H9 (cell line): ENCODE data around the gene NDST1. TPM values are rescaled to one million over a fixed set of nuclear protein-coding genes. Genes with fewer than 3 reads are reported as not detected.

Experiments
- DNase-seq: peaks from one replicate; pipeline ENCODE4 v3.0.0-alpha.2; 2017
- H2AFZ ChIP-seq: one replicate; pipeline ENCODE4 v1.6.1; 2013; ENCODE audit warnings: mild to moderate bottlenecking, low read length, control low read depth, moderate library complexity
- H2AK5ac ChIP-seq: 2 replicates; pipeline ENCODE4 v1.6.1; 2013; ENCODE audit warnings: low read length, control low read depth, mixed read lengths; ENCODE audit not compliant: insufficient read length
- H2BK120ac ChIP-seq: one replicate; pipeline ENCODE4 v1.6.1; 2013; ENCODE audit warnings: low read depth, mild to moderate bottlenecking, low read length, control low read depth, inconsistent platforms; ENCODE audit not compliant: poor library complexity, severe bottlenecking
- H2BK12ac ChIP-seq: 2 replicates; pipeline ENCODE4 v1.6.1; 2013; ENCODE audit warnings: low read length, control low read depth, mixed read lengths, low read depth; ENCODE audit not compliant: insufficient read length
- H2BK15ac ChIP-seq: 2 replicates; pipeline ENCODE4 v1.6.1; 2013; ENCODE audit warnings: low read depth, low read length, control low read depth
- H2BK20ac ChIP-seq: one replicate; pipeline ENCODE4 v1.6.1; 2013; ENCODE audit warnings: low read depth, mild to moderate bottlenecking, low read length, control low read depth, inconsistent platforms; ENCODE audit not compliant: poor library complexity, severe bottlenecking
- H2BK5ac ChIP-seq: 2 replicates; pipeline ENCODE4 v1.6.1; 2013; ENCODE audit warnings: low read length, control low read depth, mixed read lengths; ENCODE audit not compliant: insufficient read length
- H3K14ac ChIP-seq: 2 replicates; pipeline ENCODE4 v1.6.1; 2013; ENCODE audit warnings: low read length, control low read depth; ENCODE audit not compliant: insufficient read depth
- H3K18ac ChIP-seq: 2 replicates; pipeline ENCODE4 v1.6.1; 2013; ENCODE audit warnings: low read depth, mild to moderate bottlenecking, mixed read lengths, low read length, control low read depth; ENCODE audit not compliant: insufficient read length
- H3K23ac ChIP-seq: 2 replicates; pipeline ENCODE4 v1.6.1; 2013; ENCODE audit warnings: low read length, control low read depth, mixed read lengths, low read depth; ENCODE audit not compliant: insufficient read length
- H3K23me2 ChIP-seq: 2 replicates; pipeline ENCODE4 v1.6.1; 2013; ENCODE audit warnings: low read depth, mild to moderate bottlenecking, mixed read lengths, low read length, control low read depth; ENCODE audit not compliant: insufficient read length, poor library complexity, severe bottlenecking
- H3K27ac ChIP-seq: 2 replicates; pipeline ENCODE4 v1.5.1; 2013; ENCODE audit warnings: low read length, control low read depth, mixed read lengths, low read depth; ENCODE audit not compliant: insufficient read length
- H3K27me3 ChIP-seq: 2 replicates; pipeline ENCODE4 v1.6.1; 2013; ENCODE audit warnings: low read length, control low read depth, inconsistent platforms; ENCODE audit not compliant: insufficient read depth
- H3K4ac ChIP-seq: 2 replicates; pipeline ENCODE4 v1.6.1; 2013; ENCODE audit warnings: low read depth, mild to moderate bottlenecking, control low read depth, inconsistent platforms, low read length, moderate library complexity
- H3K4me1 ChIP-seq: 2 replicates; pipeline ENCODE4 v1.6.1; 2013; ENCODE audit warnings: low read length, control low read depth, inconsistent platforms; ENCODE audit not compliant: insufficient read depth
- H3K4me2 ChIP-seq: 2 replicates; pipeline ENCODE4 v1.6.1; 2013; ENCODE audit warnings: low read length, control low read depth, mixed read lengths; ENCODE audit not compliant: insufficient read length, insufficient read depth
- H3K56ac ChIP-seq: 2 replicates; pipeline ENCODE4 v1.6.1; 2013; ENCODE audit warnings: low read depth, mild to moderate bottlenecking, mixed read lengths, low read length, control low read depth; ENCODE audit not compliant: insufficient read length
- H3K79me1 ChIP-seq: 2 replicates; pipeline ENCODE4 v1.6.1; 2013; ENCODE audit warnings: low read depth, mild to moderate bottlenecking, moderate library complexity, low read length, control low read depth, inconsistent platforms; ENCODE audit not compliant: insufficient read depth, poor library complexity, severe bottlenecking
- H3K79me2 ChIP-seq: 2 replicates; pipeline ENCODE4 v1.6.1; 2013; ENCODE audit warnings: low read length, control low read depth, inconsistent platforms; ENCODE audit not compliant: insufficient read depth
- H3K9ac ChIP-seq: 2 replicates; pipeline ENCODE4 v1.6.1; 2013; ENCODE audit warnings: low read length, control low read depth, mixed read lengths; ENCODE audit not compliant: insufficient read length; ENCODE audit errors: extremely low read depth
- H3K9me3 ChIP-seq: one replicate; pipeline ENCODE4 v1.6.1; 2013; ENCODE audit warnings: low read depth, low read length, inconsistent platforms; ENCODE audit not compliant: control insufficient read depth
- H3T11ph ChIP-seq: one replicate; pipeline ENCODE4 v1.6.1; 2013; ENCODE audit warnings: mild to moderate bottlenecking, low read length, control low read depth, inconsistent platforms
- H4K20me1 ChIP-seq: one replicate; pipeline ENCODE4 v1.6.1; 2013; ENCODE audit not compliant: control insufficient read depth, insufficient read length, insufficient read depth
- H4K5ac ChIP-seq: 2 replicates; pipeline ENCODE4 v1.6.1; 2013; ENCODE audit warnings: low read depth, mild to moderate bottlenecking, mixed read lengths, low read length, control low read depth; ENCODE audit not compliant: insufficient read length
- H4K8ac ChIP-seq: replicated peaks from 2 replicates; pipeline ENCODE4 v1.6.1; 2013; ENCODE audit warnings: low read length, control low read depth, mixed read lengths, low read depth; ENCODE audit not compliant: insufficient read length
- H4K91ac ChIP-seq: 2 replicates; pipeline ENCODE4 v1.6.1; 2013; ENCODE audit warnings: low read depth, mild to moderate bottlenecking, moderate library complexity, mixed read lengths, low read length, control low read depth; ENCODE audit not compliant: insufficient read length
- H3K27ac Mint-ChIP-seq, 3 experiments: 2 replicates in 2 of 3; 3 replicates in 1 of 3; pipeline ENCODE4 v1.8.0; 2020 to 2021; ENCODE audit warnings: mixed read lengths in 3 of 3, mild to moderate bottlenecking in 1 of 3, moderate library complexity in 1 of 3
- H3K27me3 Mint-ChIP-seq: 2 replicates; pipeline ENCODE4 v1.8.0; 2021; ENCODE audit warnings: low read depth, mild to moderate bottlenecking, moderate library complexity, mixed read lengths
- H3K36me3 Mint-ChIP-seq, 3 experiments: 2 replicates in 2 of 3; 3 replicates in 1 of 3; pipeline ENCODE4 v1.8.0; 2020 to 2021; ENCODE audit warnings: low read depth in 3 of 3, mixed read lengths in 3 of 3; ENCODE audit not compliant: insufficient read depth in 1 of 3
- H3K4me1 Mint-ChIP-seq, 2 experiments: 2 replicates each; pipeline ENCODE4 v1.8.0; 2020; ENCODE audit warnings: mixed read lengths in 2 of 2
- H3K4me3 Mint-ChIP-seq, 2 experiments: 2 replicates in 1 of 2; 3 replicates in 1 of 2; pipeline ENCODE4 v1.8.0; 2020 to 2021; ENCODE audit warnings: mild to moderate bottlenecking in 2 of 2, mixed read lengths in 2 of 2, moderate library complexity in 1 of 2
- H3K9me3 Mint-ChIP-seq, 2 experiments: 2 replicates in 1 of 2; 3 replicates in 1 of 2; pipeline ENCODE4 v1.8.0; 2020; ENCODE audit warnings: mild to moderate bottlenecking in 2 of 2, mixed read lengths in 2 of 2, moderate library complexity in 1 of 2
- CTCF ChIP-seq: fragments of 200-600 bp; sonication (generic); conservative IDR thresholded peaks from 3 replicates; pipeline ENCODE4 v1.8.0; 2021; ENCODE audit warnings: antibody characterized with exemption, mild to moderate bottlenecking
- WGBS: extraction: QIAGEN DNeasy Blood & Tissue Kit; methylation state at CpG from one replicate; pipeline ENCODE4 v1.1.7; 2013; ENCODE audit warnings: missing lambda C conversion rate, low lambda C conversion rate, mixed read lengths; ENCODE audit not compliant: insufficient read length; ENCODE audit errors: extremely low coverage; 5-methylcytosine and 5-hydroxymethylcytosine counted together
- total RNA-seq: library from RNA; stranded (reverse); gene quantifications from 2 replicates; pipeline ENCODE4 v1.2.1, GENCODE V29; 2021

Gene NDST1
- total RNA-seq, 1 experiment from 2014 or later, result 65.5 TPM

GRCh38 chr5:150584556-150585335 is 76.8 kb downstream of the NDST1 start:
- Histone ChIP-seq H3K18ac (peak overlapping the region; percentile 25), H2BK20ac (no peak overlapping the region), H3K4me2 (no peak overlapping the region), H4K91ac (no peak overlapping the region), H3K56ac (no peak overlapping the region), H2BK120ac (no peak overlapping the region), H2BK15ac (no peak overlapping the region), H2AK5ac (no peak overlapping the region), H3K4me1 (no peaks in the 10 kb centered on the region), H3K9ac (no peak overlapping the region), H3K79me1 (no peaks in the 10 kb centered on the region), H3T11ph (no peak overlapping the region), H3K23me2 (no peaks in the 10 kb centered on the region), H3K23ac (no peak overlapping the region), H3K4ac (no peak overlapping the region), H4K8ac (no peak overlapping the region), H3K9me3 (no peaks in the 10 kb centered on the region), H3K27ac (no peak overlapping the region), H3K79me2 (no peaks in the 10 kb centered on the region), H3K14ac (0 out of 2 replicates have a peak overlapping the region, but pooled peaks have one; percentile 8), H4K5ac (no peak overlapping the region), H2BK12ac (no peak overlapping the region), H3K27me3 (no peaks in the 10 kb centered on the region), H2BK5ac (no peak overlapping the region), H2AFZ (no peak overlapping the region), H4K20me1 (peaks cover 4% of the 10 kb centered on the region)
- Mint-ChIP-seq H3K9me3 (no peaks in the 10 kb centered on the region), H3K27ac (no peak overlapping the region), H3K4me3 (no peak overlapping the region), H3K4me1 (peaks cover 4 to 6% of the 10 kb centered on the region in 2 experiments; a peak in 3 of 4 replicates), H3K36me3 (no peaks in the 10 kb centered on the region), H3K27me3 (peaks cover 2% of the 10 kb centered on the region)
- no CpG with 5 or more reads among the region's 12 CpGs for WGBS
- DNase-seq, result no peak
- no peak for TF ChIP-seq CTCF
